T-helper 1 cell treated with Interleukin-12 subunit alpha and Interleukin-12 subunit beta and Interleukin-4 antibody, amounts not matched to agents 30 μg/mL and 1 μg/mL, for 36 hours (primary cell): Measurements from ENCODE around the gene MAB21L4.

Experiments used
- H3K27ac Mint-ChIP-seq: one replicate; pipeline ENCODE4 v1.8.0; 2021; ENCODE audit warnings: mild to moderate bottlenecking, mixed read lengths
- H3K27me3 Mint-ChIP-seq: one replicate; pipeline ENCODE4 v1.8.0; 2021; ENCODE audit warnings: low read depth, mixed read lengths
- H3K36me3 Mint-ChIP-seq: one replicate; pipeline ENCODE4 v1.8.0; 2021; ENCODE audit warnings: low read depth, mixed read lengths
- H3K4me1 Mint-ChIP-seq: one replicate; pipeline ENCODE4 v1.8.0; 2021; ENCODE audit warnings: low read depth, mixed read lengths
- H3K4me3 Mint-ChIP-seq: one replicate; pipeline ENCODE4 v1.8.0; 2021; ENCODE audit warnings: mild to moderate bottlenecking, moderate library complexity, mixed read lengths
- H3K9me3 Mint-ChIP-seq: one replicate; pipeline ENCODE4 v1.8.0; 2021; ENCODE audit warnings: mixed read lengths

The MAB21L4 gene

DNA sequence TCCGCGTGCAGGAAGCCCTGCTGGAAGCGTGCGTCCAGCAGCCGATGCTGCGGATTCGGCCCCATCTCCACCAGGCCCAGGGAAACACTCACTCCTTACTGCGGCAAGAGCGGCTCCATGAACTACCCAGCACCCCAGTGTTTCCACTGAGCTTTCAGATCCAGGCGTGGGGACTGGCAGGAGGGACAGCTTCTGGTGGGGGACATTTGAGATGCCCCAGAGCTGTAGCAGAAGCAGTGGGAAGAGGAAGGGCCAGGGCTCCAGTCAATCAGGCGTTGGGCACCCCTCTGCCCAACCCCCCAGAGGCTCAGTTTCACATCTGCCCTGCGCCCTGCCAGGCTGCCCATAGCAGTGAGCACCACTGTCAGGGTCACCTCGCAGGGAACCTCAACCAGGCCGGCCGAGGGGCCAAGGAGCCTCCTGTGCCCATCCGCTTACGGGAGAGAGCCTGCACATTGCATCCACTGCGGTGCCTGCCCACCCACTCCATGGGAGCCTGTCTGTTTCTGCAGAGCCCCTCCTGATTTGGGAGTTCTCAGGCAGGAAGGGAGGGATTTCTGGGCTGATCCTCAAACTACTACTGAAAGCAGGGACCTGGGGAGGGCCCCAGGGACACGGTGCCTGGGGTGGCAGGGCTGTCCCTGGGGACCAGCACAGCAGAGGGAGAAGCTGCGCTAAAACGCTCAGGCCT lies 22.7 kb downstream of the MAB21L4 start:
- H3K27me3 Mint-ChIP-seq = no peaks in the 10 kb centered on the region
- no peak overlapping the region for H3K4me3 Mint-ChIP-seq
- no peaks in the 10 kb centered on the region for H3K36me3 Mint-ChIP-seq
- no peaks in the 10 kb centered on the region for H3K9me3 Mint-ChIP-seq
- no peak overlapping the region for H3K27ac Mint-ChIP-seq
- H3K4me1 Mint-ChIP-seq = no peaks in the 10 kb centered on the region

- Mint-ChIP-seq H3K27me3 (no peaks in the 10 kb centered on the region), H3K36me3 (no peaks in the 10 kb centered on the region), H3K27ac (no peak overlapping the region), H3K9me3 (no peaks in the 10 kb centered on the region), H3K4me1 (no peaks in the 10 kb centered on the region), H3K4me3 (no peak overlapping the region)
Observed at GRCh38 chr2:240872317-240873097, 23.4 kb downstream of the MAB21L4 start.

GRCh38 chr2:240871071-240871958 lies 24.6 kb downstream of the MAB21L4 start:
- Mint-ChIP-seq H3K4me1 (no peaks in the 10 kb centered on the region), H3K27me3 (peaks cover 4% of the 10 kb centered on the region), H3K27ac (no peak overlapping the region), H3K9me3 (no peaks in the 10 kb centered on the region), H3K4me3 (no peak overlapping the region), H3K36me3 (no peaks in the 10 kb centered on the region)

DNA sequence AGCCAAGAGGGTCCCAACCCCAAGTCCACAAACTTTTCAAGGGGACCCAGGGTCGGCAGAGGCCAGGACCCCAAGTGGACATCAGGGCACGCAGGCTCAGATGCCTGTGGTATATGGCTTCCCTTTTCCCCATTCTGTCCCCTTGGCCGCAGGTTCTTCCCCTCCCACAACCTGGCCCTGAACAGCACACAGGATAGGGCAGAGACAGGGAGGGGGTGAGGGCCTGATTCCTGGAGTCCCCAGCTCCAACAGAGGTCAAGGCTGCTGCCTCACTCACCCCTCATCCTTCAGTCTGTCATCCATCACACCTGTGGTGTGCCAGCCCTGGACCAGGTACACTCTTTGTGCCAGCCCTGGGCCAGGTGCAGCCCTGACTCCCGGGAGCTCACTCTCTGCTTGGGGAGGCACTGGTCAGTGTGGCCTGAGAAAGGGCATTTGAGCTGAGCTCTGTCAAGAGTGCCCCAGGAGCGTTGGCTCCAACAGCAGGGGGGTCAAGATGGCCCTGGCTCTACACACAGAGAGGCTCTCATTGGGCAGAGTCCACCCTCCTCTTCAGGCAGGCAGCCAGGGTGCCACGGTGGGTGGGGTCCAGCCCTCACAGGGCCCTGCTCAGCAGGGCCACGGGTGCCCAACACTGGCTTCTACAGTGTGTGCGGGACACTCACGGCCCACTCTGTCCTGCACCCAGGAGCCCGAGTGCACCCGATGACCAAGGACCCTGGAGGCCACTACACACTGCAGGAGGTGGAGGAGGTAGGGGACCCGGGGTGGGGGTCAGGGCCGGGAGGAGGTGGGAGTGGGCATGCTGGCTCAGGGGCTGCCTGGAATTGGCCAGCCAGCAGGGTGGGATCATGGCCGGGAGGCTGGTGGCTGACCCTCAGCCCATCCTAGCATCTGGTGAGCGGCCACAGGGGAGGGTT lies 25.7 kb downstream of the MAB21L4 start:
- H3K27me3 Mint-ChIP-seq = peaks cover 8% of the 10 kb centered on the region
- no peaks in the 10 kb centered on the region for H3K9me3 Mint-ChIP-seq
- H3K4me3 Mint-ChIP-seq = no peak overlapping the region
- peaks cover 4% of the 10 kb centered on the region for H3K4me1 Mint-ChIP-seq
- no peak overlapping the region for H3K27ac Mint-ChIP-seq
- no peaks in the 10 kb centered on the region for H3K36me3 Mint-ChIP-seq

DNA sequence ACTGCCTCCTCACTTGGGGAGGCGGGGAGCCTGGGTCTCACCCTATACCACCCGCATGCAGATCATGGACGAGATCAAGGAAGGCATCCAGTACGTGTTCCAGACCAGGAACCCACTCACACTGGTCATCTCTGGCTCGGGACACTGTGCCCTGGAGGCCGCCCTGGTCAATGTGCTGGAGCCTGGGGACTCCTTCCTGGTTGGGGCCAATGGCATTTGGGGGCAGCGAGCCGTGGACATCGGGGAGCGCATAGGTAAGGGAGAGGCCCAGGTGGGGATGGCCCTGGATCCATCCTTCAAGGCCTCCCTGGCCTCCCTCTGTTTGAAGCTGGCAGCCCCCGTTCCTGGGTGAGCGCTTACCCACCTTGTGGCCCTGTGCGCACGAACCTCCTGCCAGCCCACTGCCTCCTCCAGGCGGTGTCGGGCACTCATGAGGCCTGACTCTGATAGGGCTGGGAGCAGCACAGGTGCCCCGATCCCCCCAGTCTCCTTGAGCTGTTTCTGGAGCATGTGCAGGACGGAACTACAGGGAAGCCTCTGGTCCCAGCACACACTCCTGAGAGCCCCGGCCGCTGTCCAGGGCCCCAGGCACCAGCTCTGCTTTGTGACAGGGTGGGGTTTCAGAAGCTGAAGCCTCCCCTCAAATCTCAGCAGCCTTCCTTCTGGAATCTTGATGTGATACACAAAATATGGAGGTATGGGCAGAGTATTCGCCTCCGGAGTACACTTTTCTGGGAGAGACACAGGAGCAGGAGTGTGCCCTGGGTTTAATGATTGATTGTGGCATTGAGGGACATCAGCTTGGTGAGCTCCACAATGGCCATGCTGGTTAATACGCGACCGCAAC lies 26.6 kb downstream of the MAB21L4 start:
- no peak overlapping the region for H3K4me3 Mint-ChIP-seq
- H3K27me3 Mint-ChIP-seq = peaks cover 13% of the 10 kb centered on the region
- H3K9me3 Mint-ChIP-seq = no peaks in the 10 kb centered on the region
- H3K36me3 Mint-ChIP-seq = no peaks in the 10 kb centered on the region
- no peak overlapping the region for H3K27ac Mint-ChIP-seq
- peaks cover 4% of the 10 kb centered on the region for H3K4me1 Mint-ChIP-seq

- H3K9me3 Mint-ChIP-seq = no peaks in the 10 kb centered on the region
- H3K27me3 Mint-ChIP-seq = peaks cover 21% of the 10 kb centered on the region
- H3K4me1 Mint-ChIP-seq = peaks cover 4% of the 10 kb centered on the region
- no peak within 1 kb of the TSS for H3K27ac Mint-ChIP-seq
- no peak within 1 kb of the TSS for H3K4me3 Mint-ChIP-seq
- H3K36me3 Mint-ChIP-seq = no peaks in the 10 kb centered on the region
Observed at GRCh38 chr2:240868286-240869108, 27.5 kb downstream of the MAB21L4 start, which contains the start of gene AGXT. Gene AGXT, plus strand, starts transcription at chr2:240868824. Its CDS starts 42 bp downstream, at chr2:240868866.

DNA sequence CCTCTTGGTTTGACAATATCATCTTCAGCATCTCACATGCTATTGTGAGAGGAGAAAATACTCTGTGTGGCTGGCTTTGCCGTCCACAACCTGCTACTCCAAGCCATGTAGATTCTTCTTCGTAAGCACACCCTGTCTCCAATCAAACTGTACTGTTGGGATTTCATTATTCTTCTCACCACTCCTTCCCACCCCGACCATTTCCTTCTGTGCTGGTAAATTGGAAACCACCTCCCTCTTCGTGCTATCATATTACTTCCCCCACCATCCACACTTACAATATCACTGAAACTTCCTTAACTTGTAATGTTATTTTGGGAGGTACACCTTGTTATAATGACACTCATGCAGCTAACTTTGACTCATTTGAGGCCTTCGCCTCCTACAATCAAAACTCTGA lies 30.6 kb downstream of the MAB21L4 start:
- Mint-ChIP-seq H3K27me3 (peaks cover 32% of the 10 kb centered on the region), H3K4me1 (peaks cover 4% of the 10 kb centered on the region), H3K9me3 (no peaks in the 10 kb centered on the region), H3K36me3 (no peaks in the 10 kb centered on the region), H3K4me3 (no peak overlapping the region), H3K27ac (no peak overlapping the region)

GRCh38 chr2:240864475-240864874 lies 31.5 kb downstream of the MAB21L4 start:
- Mint-ChIP-seq H3K9me3 (no peaks in the 10 kb centered on the region), H3K4me1 (peaks cover 4% of the 10 kb centered on the region), H3K36me3 (no peaks in the 10 kb centered on the region), H3K27ac (no peak overlapping the region), H3K4me3 (no peak overlapping the region), H3K27me3 (peaks cover 32% of the 10 kb centered on the region)

- Mint-ChIP-seq H3K27me3 (peaks cover 27% of the 10 kb centered on the region), H3K36me3 (no peaks in the 10 kb centered on the region), H3K4me1 (peaks cover 4% of the 10 kb centered on the region)
Observed at GRCh38 chr2:240861547-240861946, 34.4 kb downstream of the MAB21L4 start.

GRCh38 chr2:240858871-240859270 lies 37.1 kb downstream of the MAB21L4 start:
- no peaks in the 10 kb centered on the region for H3K36me3 Mint-ChIP-seq
- no peak overlapping the region for H3K27ac Mint-ChIP-seq
- H3K27me3 Mint-ChIP-seq = peaks cover 14% of the 10 kb centered on the region
- H3K4me1 Mint-ChIP-seq = no peaks in the 10 kb centered on the region
- H3K9me3 Mint-ChIP-seq = peaks cover 14% of the 10 kb centered on the region
- H3K4me3 Mint-ChIP-seq = no peak overlapping the region

More at GRCh38 chr2:240861547-240861946, 34.4 kb downstream of the MAB21L4 start:
- Mint-ChIP-seq H3K4me3 (no peak overlapping the region), H3K27ac (no peak overlapping the region), H3K9me3 (no peaks in the 10 kb centered on the region)

- Mint-ChIP-seq H3K27me3 (peaks cover 9% of the 10 kb centered on the region), H3K36me3 (no peaks in the 10 kb centered on the region), H3K4me3 (no peak overlapping the region), H3K4me1 (no peaks in the 10 kb centered on the region), H3K27ac (no peak overlapping the region), H3K9me3 (peaks cover 14% of the 10 kb centered on the region)
Observed at GRCh38 chr2:240858321-240858720, 37.6 kb downstream of the MAB21L4 start.
